ENCODE measurements around the gene MICAL3.

MICAL3 gene

DNA sequence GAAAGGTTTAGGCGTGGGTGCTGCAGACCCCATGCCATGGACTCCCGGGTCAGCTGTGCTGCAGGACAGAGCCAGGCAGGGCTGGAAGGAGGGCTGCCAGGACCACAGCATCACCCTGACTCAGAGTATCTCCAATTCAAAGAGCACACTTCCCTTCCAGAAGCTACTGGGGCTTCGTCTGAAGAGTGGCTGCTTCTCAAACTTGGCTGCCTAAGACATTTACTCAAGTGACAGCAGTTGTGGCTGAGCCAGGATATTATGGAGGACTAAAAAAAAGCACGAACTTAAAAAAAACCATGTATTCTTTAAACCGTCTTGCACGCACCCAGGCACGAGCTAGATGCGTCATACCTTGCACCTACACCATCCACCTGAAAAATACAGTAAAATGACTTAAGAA is 237.1 kb downstream of the MICAL3 start:
- no peak overlapping the region for H3K9ac ChIP-seq (ENCODE audit: low read length)
- no peak overlapping the region for H3K27ac ChIP-seq (ENCODE audit: low read length)
- no peak overlapping the region for H3K4me3 ChIP-seq (ENCODE audit: low read length)
- H4K20me1 ChIP-seq (ENCODE audit: insufficient read depth, low read length) = no peaks in the 10 kb centered on the region
- H3K4me1 ChIP-seq (ENCODE audit: low read length) = peaks cover 13% of the 10 kb centered on the region
- H3K27me3 ChIP-seq (ENCODE audit: low read depth, low read length) = no peaks in the 10 kb centered on the region
- no peak overlapping the region for H2AFZ ChIP-seq (ENCODE audit: low read depth, low read length)
- peaks cover 5% of the 10 kb centered on the region for H3K79me2 ChIP-seq (ENCODE audit: low read length)
- H3K9me3 ChIP-seq (ENCODE audit: insufficient read depth, low read length) = no peaks in the 10 kb centered on the region
- peaks cover 38% of the 10 kb centered on the region for H3K36me3 ChIP-seq (replicated peaks; ENCODE audit: low read depth, low read length)
- TF ChIP-seq, protein P1, sequence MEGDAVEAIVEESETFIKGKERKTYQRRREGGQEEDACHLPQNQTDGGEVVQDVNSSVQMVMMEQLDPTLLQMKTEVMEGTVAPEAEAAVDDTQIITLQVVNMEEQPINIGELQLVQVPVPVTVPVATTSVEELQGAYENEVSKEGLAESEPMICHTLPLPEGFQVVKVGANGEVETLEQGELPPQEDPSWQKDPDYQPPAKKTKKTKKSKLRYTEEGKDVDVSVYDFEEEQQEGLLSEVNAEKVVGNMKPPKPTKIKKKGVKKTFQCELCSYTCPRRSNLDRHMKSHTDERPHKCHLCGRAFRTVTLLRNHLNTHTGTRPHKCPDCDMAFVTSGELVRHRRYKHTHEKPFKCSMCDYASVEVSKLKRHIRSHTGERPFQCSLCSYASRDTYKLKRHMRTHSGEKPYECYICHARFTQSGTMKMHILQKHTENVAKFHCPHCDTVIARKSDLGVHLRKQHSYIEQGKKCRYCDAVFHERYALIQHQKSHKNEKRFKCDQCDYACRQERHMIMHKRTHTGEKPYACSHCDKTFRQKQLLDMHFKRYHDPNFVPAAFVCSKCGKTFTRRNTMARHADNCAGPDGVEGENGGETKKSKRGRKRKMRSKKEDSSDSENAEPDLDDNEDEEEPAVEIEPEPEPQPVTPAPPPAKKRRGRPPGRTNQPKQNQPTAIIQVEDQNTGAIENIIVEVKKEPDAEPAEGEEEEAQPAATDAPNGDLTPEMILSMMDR (IDR thresholded peaks at IDR 0.05; ENCODE audit: low read depth, low read length) = no peak
- TF ChIP-seq EZH2phosphoT487 (IDR thresholded peaks at IDR 0.05; ENCODE audit: low read depth) = no peak
- no peak overlapping the region for H3K4me2 ChIP-seq (ENCODE audit: low read length)

- no peaks in the 10 kb centered on the region for H4K20me1 ChIP-seq (ENCODE audit: insufficient read depth, low read length)
- peaks cover 20% of the 10 kb centered on the region for H3K4me1 ChIP-seq (ENCODE audit: low read length)
- H3K79me2 ChIP-seq (ENCODE audit: low read length) = peaks cover 10% of the 10 kb centered on the region
- no peak for TF ChIP-seq EZH2phosphoT487 (IDR thresholded peaks at IDR 0.05; ENCODE audit: low read depth)
- TF ChIP-seq, protein P1 (IDR thresholded peaks at IDR 0.05; ENCODE audit: low read depth, low read length) = no peak
- H3K4me2 ChIP-seq (ENCODE audit: low read length) = no peak overlapping the region
- no peak overlapping the region for H2AFZ ChIP-seq (ENCODE audit: low read depth, low read length)
- no peak overlapping the region for H3K9ac ChIP-seq (ENCODE audit: low read length)
- H3K36me3 ChIP-seq (replicated peaks; ENCODE audit: low read depth, low read length) = peaks cover 36% of the 10 kb centered on the region
- H3K27ac ChIP-seq (ENCODE audit: low read length) = no peak overlapping the region
- H3K9me3 ChIP-seq (ENCODE audit: insufficient read depth, low read length) = no peaks in the 10 kb centered on the region
- no peaks in the 10 kb centered on the region for H3K27me3 ChIP-seq (ENCODE audit: low read depth, low read length)
- no peak overlapping the region for H3K4me3 ChIP-seq (ENCODE audit: low read length)
Measured at GRCh38 chr22:17786435-17787161, 237.8 kb downstream of the MICAL3 start.

DNA sequence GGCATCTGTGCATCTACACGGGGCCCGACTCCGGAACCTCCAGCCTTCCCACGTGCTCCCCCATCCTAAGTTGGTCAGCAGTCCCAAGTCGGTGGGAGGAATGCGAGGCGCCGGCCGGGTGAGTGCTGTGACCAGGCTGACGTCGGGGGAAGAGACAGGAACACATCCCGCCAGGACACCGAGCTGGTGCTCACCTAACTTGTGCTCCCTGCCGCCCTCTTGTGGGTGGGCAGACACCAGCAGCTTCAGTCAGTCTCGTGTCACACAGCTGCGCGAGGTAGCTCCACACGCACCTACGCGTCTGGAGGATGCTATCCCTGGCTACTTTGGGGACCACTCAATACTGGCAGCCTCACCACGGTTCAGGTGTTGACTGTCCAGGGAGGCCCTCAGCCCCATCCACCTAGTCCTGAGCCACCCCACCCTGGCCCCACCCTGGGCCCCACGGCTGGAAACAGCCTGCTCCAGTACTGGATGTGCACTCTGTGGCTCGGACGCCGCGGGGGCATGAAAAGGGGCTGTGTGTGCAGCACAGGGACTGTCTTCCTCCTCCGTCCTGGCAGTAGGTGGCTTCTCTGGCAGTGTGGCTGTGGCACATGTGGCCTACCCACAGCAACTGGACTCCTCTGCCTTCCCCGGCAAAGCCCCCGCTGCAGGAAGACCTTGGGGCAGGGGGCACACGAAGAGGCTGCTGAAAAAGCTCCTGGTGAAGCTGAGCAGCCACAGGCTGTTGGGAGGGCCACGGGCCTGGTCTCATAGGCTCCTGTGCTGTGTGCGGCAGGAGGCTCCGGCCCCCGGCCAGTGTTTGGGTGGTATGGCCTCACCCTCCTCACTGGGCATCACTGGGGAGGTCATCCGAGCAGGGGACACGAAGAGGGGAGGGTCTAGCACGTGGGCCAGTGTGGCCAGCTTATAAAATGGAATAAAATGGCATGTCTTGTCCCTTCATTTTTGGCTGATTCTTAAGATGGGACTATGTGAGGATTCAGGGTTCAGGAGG is 238.9 kb downstream of the MICAL3 start:
- Histone ChIP-seq H3K27ac (ENCODE audit: low read length) (no peak overlapping the region), H3K4me3 (ENCODE audit: low read length) (no peak overlapping the region), H3K4me2 (ENCODE audit: low read length) (no peak overlapping the region), H3K79me2 (ENCODE audit: low read length) (peaks cover 21% of the 10 kb centered on the region), H3K36me3 (replicated peaks; ENCODE audit: low read depth, low read length) (peaks cover 30% of the 10 kb centered on the region), H3K27me3 (ENCODE audit: low read depth, low read length) (no peaks in the 10 kb centered on the region), H3K9me3 (ENCODE audit: insufficient read depth, low read length) (no peaks in the 10 kb centered on the region), H3K9ac (ENCODE audit: low read length) (no peak overlapping the region), H2AFZ (ENCODE audit: low read depth, low read length) (no peak overlapping the region), H4K20me1 (ENCODE audit: insufficient read depth, low read length) (no peaks in the 10 kb centered on the region), H3K4me1 (ENCODE audit: low read length) (peaks cover 31% of the 10 kb centered on the region)
- TF ChIP-seq EZH2phosphoT487 (IDR thresholded peaks at IDR 0.05; ENCODE audit: low read depth) = no peak
- TF ChIP-seq, protein P1 (IDR thresholded peaks at IDR 0.05; ENCODE audit: low read depth, low read length) = peak; percentile 81

- no peak overlapping the region for H3K4me3 ChIP-seq (ENCODE audit: low read length)
- H3K4me2 ChIP-seq (ENCODE audit: low read length) = no peak overlapping the region
- H3K9me3 ChIP-seq (ENCODE audit: insufficient read depth, low read length) = no peaks in the 10 kb centered on the region
- H3K79me2 ChIP-seq (ENCODE audit: low read length) = peaks cover 28% of the 10 kb centered on the region
- H3K36me3 ChIP-seq (replicated peaks; ENCODE audit: low read depth, low read length) = peaks cover 27% of the 10 kb centered on the region
- peaks cover 38% of the 10 kb centered on the region for H3K4me1 ChIP-seq (ENCODE audit: low read length)
- H4K20me1 ChIP-seq (ENCODE audit: insufficient read depth, low read length) = no peaks in the 10 kb centered on the region
- H2AFZ ChIP-seq (ENCODE audit: low read depth, low read length) = no peak overlapping the region
- H3K9ac ChIP-seq (ENCODE audit: low read length) = no peak overlapping the region
- H3K27me3 ChIP-seq (ENCODE audit: low read depth, low read length) = no peaks in the 10 kb centered on the region
- H3K27ac ChIP-seq (ENCODE audit: low read length) = no peak overlapping the region
- no peak for TF ChIP-seq EZH2phosphoT487 (IDR thresholded peaks at IDR 0.05; ENCODE audit: low read depth)
- TF ChIP-seq, protein P1 (IDR thresholded peaks at IDR 0.05; ENCODE audit: low read depth, low read length) = no peak
Measured at GRCh38 chr22:17784776-17785175, 239.6 kb downstream of the MICAL3 start.

Data from OCI-LY3 (cell line).